ENCODE results near the gene ASTN1.

The ASTN1 gene

GRCh38 chr1:177133977-177134538, 30.5 kb downstream of the ASTN1 start:
- Histone ChIP-seq H3K9ac (ENCODE audit: low read depth in 1 of 2, low read length in 2 of 2) (no peak overlapping the region), H3K4me3 (ENCODE audit: low read length in 2 of 2) (no peak overlapping the region), H3K27me3 (ENCODE audit: control insufficient read depth in 2 of 2, insufficient read depth in 2 of 2, low read length in 2 of 2) (no peaks in the 10 kb centered on the region), H3K27ac (ENCODE audit: low read depth in 2 of 2, low read length in 2 of 2) (no peak overlapping the region), H3K9me3 (ENCODE audit: control insufficient read depth in 2 of 2, low read length in 2 of 2) (no peaks in the 10 kb centered on the region), H3K4me1 (ENCODE audit: control insufficient read depth in 2 of 2, insufficient read depth in 2 of 2, low read length in 2 of 2) (no peaks in the 10 kb centered on the region), H3K36me3 (ENCODE audit: control insufficient read depth in 2 of 2, insufficient read depth in 2 of 2, low read length in 2 of 2) (no peaks in the 10 kb centered on the region)

GRCh38 chr1:177132141-177132540, 32.4 kb downstream of the ASTN1 start:
- Histone ChIP-seq H3K4me3 (ENCODE audit: low read length in 2 of 2) (no peak overlapping the region), H3K9ac (ENCODE audit: low read depth in 1 of 2, low read length in 2 of 2) (no peak overlapping the region), H3K36me3 (ENCODE audit: control insufficient read depth in 2 of 2, insufficient read depth in 2 of 2, low read length in 2 of 2) (no peaks in the 10 kb centered on the region), H3K9me3 (ENCODE audit: control insufficient read depth in 2 of 2, low read length in 2 of 2) (no peaks in the 10 kb centered on the region), H3K27me3 (ENCODE audit: control insufficient read depth in 2 of 2, insufficient read depth in 2 of 2, low read length in 2 of 2) (no peaks in the 10 kb centered on the region), H3K27ac (ENCODE audit: low read depth in 2 of 2, low read length in 2 of 2) (no peak overlapping the region), H3K4me1 (ENCODE audit: control insufficient read depth in 2 of 2, insufficient read depth in 2 of 2, low read length in 2 of 2) (no peaks in the 10 kb centered on the region)

DNA sequence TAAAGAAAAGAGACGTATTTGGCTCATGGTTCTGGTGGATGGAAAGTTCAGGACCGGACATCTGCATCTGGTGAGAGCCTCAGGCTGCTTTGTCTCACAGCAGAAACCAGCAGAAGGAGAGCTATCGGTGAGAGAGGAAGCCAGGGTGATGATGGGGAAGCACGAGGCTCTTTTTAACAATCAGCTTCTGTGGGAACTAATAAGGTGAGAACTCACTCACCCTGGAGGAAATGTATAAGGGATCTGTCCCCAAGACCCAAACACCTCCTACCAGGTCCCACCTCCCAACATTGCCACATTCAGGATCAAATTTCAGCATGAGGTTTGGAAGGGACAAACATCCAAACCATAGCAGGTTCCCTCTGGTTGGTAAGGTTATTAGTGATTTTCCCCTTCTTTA, 32.8 kb downstream of the ASTN1 start:
- Histone ChIP-seq H3K4me3 (ENCODE audit: low read length in 2 of 2) (no peak overlapping the region), H3K9me3 (ENCODE audit: control insufficient read depth in 2 of 2, low read length in 2 of 2) (no peaks in the 10 kb centered on the region), H3K9ac (ENCODE audit: low read depth in 1 of 2, low read length in 2 of 2) (no peak overlapping the region), H3K4me1 (ENCODE audit: control insufficient read depth in 2 of 2, insufficient read depth in 2 of 2, low read length in 2 of 2) (no peaks in the 10 kb centered on the region), H3K36me3 (ENCODE audit: control insufficient read depth in 2 of 2, insufficient read depth in 2 of 2, low read length in 2 of 2) (no peaks in the 10 kb centered on the region), H3K27ac (ENCODE audit: low read depth in 2 of 2, low read length in 2 of 2) (no peak overlapping the region), H3K27me3 (ENCODE audit: control insufficient read depth in 2 of 2, insufficient read depth in 2 of 2, low read length in 2 of 2) (no peaks in the 10 kb centered on the region)

DNA sequence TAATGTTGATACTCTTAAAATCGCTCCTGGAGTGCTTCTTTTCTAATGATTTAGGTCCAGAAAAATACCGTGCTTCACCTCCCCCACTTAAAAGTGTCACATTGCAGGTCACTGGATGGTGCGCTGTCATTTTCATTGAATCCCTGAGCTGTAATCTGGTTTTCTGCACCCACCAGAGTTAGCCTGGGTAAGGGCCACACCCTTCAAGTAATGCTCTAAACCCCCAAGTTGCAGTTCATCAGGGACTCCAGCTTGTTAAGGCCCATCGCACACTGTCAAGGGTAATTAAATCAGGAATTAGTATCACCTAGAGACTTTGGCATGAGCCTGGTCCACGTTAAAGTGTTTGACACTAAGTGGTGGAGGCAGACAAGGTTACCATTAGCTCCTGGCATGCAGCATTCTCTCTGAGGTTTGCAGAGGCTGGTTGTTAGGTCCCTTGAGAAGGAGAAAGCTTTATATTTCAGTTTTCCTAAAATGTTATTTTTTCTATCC, 34.0 kb downstream of the ASTN1 start:
- Histone ChIP-seq H3K27ac (ENCODE audit: low read depth in 2 of 2, low read length in 2 of 2) (no peak overlapping the region), H3K4me1 (ENCODE audit: control insufficient read depth in 2 of 2, insufficient read depth in 2 of 2, low read length in 2 of 2) (no peaks in the 10 kb centered on the region), H3K27me3 (ENCODE audit: control insufficient read depth in 2 of 2, insufficient read depth in 2 of 2, low read length in 2 of 2) (no peaks in the 10 kb centered on the region), H3K9me3 (ENCODE audit: control insufficient read depth in 2 of 2, low read length in 2 of 2) (no peaks in the 10 kb centered on the region), H3K36me3 (ENCODE audit: control insufficient read depth in 2 of 2, insufficient read depth in 2 of 2, low read length in 2 of 2) (no peaks in the 10 kb centered on the region), H3K9ac (ENCODE audit: low read depth in 1 of 2, low read length in 2 of 2) (no peak overlapping the region), H3K4me3 (ENCODE audit: low read length in 2 of 2) (no peak overlapping the region)

DNA sequence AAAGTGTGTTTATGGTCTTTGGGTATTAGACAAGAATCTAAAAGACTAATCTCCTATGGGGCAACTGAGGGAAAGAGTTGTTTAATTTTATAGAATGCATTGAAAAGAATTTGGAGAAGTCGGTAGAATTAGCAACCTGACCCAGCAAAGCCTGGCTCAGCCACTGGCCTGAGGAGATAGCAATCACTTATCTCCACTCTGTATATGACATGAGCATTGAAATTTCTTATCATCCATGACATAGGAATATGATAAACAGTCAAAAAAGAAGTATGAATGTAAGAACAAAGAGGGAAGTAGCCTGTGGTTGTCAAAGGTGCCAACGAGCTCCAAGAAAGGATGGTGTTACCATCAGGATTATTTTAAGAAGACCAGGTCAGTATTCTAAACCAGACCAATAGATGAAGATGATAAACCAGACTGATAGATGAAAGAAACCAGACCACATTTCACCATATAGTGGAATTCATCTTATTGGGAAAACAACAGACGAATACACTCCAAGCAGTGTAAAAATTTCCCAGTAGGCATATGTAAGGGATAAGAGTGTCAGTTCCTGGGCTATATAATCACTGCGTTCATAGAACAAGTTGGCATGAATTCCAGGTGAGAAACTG, 35.7 kb downstream of the ASTN1 start:
- Histone ChIP-seq H3K9ac (ENCODE audit: low read depth in 1 of 2, low read length in 2 of 2) (no peak overlapping the region), H3K36me3 (ENCODE audit: control insufficient read depth in 2 of 2, insufficient read depth in 2 of 2, low read length in 2 of 2) (no peaks in the 10 kb centered on the region), H3K9me3 (ENCODE audit: control insufficient read depth in 2 of 2, low read length in 2 of 2) (no peaks in the 10 kb centered on the region), H3K4me1 (ENCODE audit: control insufficient read depth in 2 of 2, insufficient read depth in 2 of 2, low read length in 2 of 2) (no peaks in the 10 kb centered on the region), H3K27ac (ENCODE audit: low read depth in 2 of 2, low read length in 2 of 2) (no peak overlapping the region), H3K27me3 (ENCODE audit: control insufficient read depth in 2 of 2, insufficient read depth in 2 of 2, low read length in 2 of 2) (no peaks in the 10 kb centered on the region), H3K4me3 (ENCODE audit: low read length in 2 of 2) (no peak overlapping the region)

DNA sequence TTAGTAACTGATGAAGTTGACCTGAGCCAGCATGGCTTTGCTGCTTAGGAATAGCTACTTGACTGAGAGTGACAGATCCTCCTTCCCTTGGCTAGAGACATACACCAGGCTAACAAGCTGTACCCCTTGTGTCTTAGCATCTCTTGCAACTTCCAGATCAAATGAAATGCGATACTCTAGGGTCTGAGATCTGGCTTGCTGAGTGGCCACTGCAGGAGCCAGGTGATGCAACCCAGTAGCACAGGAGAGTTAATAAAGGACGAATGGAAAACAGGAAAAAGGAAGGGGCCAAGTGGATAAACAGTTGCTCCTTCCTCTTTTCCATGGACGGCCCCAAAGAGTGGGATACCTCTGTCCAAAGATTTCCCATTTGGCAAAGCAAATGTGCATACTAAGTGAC, 38.2 kb downstream of the ASTN1 start:
- Histone ChIP-seq H3K9ac (ENCODE audit: low read depth in 1 of 2, low read length in 2 of 2) (no peak overlapping the region), H3K36me3 (ENCODE audit: control insufficient read depth in 2 of 2, insufficient read depth in 2 of 2, low read length in 2 of 2) (no peaks in the 10 kb centered on the region), H3K4me1 (ENCODE audit: control insufficient read depth in 2 of 2, insufficient read depth in 2 of 2, low read length in 2 of 2) (no peaks in the 10 kb centered on the region), H3K27ac (ENCODE audit: low read depth in 2 of 2, low read length in 2 of 2) (no peak overlapping the region), H3K9me3 (ENCODE audit: control insufficient read depth in 2 of 2, low read length in 2 of 2) (no peaks in the 10 kb centered on the region), H3K4me3 (ENCODE audit: low read length in 2 of 2) (no peak overlapping the region), H3K27me3 (ENCODE audit: control insufficient read depth in 2 of 2, insufficient read depth in 2 of 2, low read length in 2 of 2) (no peaks in the 10 kb centered on the region)

GRCh38 chr1:177124577-177125278, 39.8 kb downstream of the ASTN1 start:
- Histone ChIP-seq H3K9me3 (ENCODE audit: control insufficient read depth in 2 of 2, low read length in 2 of 2) (no peaks in the 10 kb centered on the region), H3K27me3 (ENCODE audit: control insufficient read depth in 2 of 2, insufficient read depth in 2 of 2, low read length in 2 of 2) (no peaks in the 10 kb centered on the region), H3K9ac (ENCODE audit: low read depth in 1 of 2, low read length in 2 of 2) (no peak overlapping the region), H3K4me1 (ENCODE audit: control insufficient read depth in 2 of 2, insufficient read depth in 2 of 2, low read length in 2 of 2) (no peaks in the 10 kb centered on the region), H3K27ac (ENCODE audit: low read depth in 2 of 2, low read length in 2 of 2) (no peak overlapping the region), H3K36me3 (ENCODE audit: control insufficient read depth in 2 of 2, insufficient read depth in 2 of 2, low read length in 2 of 2) (no peaks in the 10 kb centered on the region), H3K4me3 (ENCODE audit: low read length in 2 of 2) (no peak overlapping the region)

GRCh38 chr1:177122461-177123251, 41.9 kb downstream of the ASTN1 start:
- H3K27ac ChIP-seq (ENCODE audit: low read depth in 2 of 2, low read length in 2 of 2) = no peak overlapping the region
- H3K4me1 ChIP-seq (ENCODE audit: control insufficient read depth in 2 of 2, insufficient read depth in 2 of 2, low read length in 2 of 2) = no peaks in the 10 kb centered on the region
- no peaks in the 10 kb centered on the region for H3K36me3 ChIP-seq (ENCODE audit: control insufficient read depth in 2 of 2, insufficient read depth in 2 of 2, low read length in 2 of 2)
- no peaks in the 10 kb centered on the region for H3K9me3 ChIP-seq (ENCODE audit: control insufficient read depth in 2 of 2, low read length in 2 of 2)
- no peaks in the 10 kb centered on the region for H3K27me3 ChIP-seq (ENCODE audit: control insufficient read depth in 2 of 2, insufficient read depth in 2 of 2, low read length in 2 of 2)
- H3K4me3 ChIP-seq (ENCODE audit: low read length in 2 of 2) = no peak overlapping the region
- no peak overlapping the region for H3K9ac ChIP-seq (ENCODE audit: low read depth in 1 of 2, low read length in 2 of 2)

DNA sequence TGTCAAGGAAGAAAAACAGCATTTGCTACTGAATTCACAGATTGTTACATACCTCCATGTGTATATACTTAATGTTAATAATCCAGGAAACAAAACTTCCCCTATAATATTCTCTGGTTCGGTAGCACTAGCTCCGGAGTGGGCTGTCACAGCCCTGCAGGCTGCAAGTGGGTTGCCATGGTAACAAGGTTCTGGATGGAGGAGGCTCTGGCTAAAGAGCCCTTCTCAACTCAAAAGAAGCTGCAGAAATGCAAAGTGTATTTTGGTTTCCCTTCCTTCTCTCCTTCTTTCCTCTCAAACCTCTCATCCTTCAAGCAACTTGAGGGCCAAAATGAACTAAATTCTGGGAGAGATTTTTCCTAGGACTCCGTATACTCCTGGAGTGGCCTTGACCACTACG, 45.2 kb downstream of the ASTN1 start:
- H3K36me3 ChIP-seq (ENCODE audit: control insufficient read depth in 2 of 2, insufficient read depth in 2 of 2, low read length in 2 of 2) = no peaks in the 10 kb centered on the region
- no peaks in the 10 kb centered on the region for H3K27me3 ChIP-seq (ENCODE audit: control insufficient read depth in 2 of 2, insufficient read depth in 2 of 2, low read length in 2 of 2)
- H3K27ac ChIP-seq (ENCODE audit: low read depth in 2 of 2, low read length in 2 of 2) = no peak overlapping the region
- no peaks in the 10 kb centered on the region for H3K4me1 ChIP-seq (ENCODE audit: control insufficient read depth in 2 of 2, insufficient read depth in 2 of 2, low read length in 2 of 2)
- H3K9ac ChIP-seq (ENCODE audit: low read depth in 1 of 2, low read length in 2 of 2) = no peak overlapping the region
- H3K4me3 ChIP-seq (ENCODE audit: low read length in 2 of 2) = no peak overlapping the region
- H3K9me3 ChIP-seq (ENCODE audit: control insufficient read depth in 2 of 2, low read length in 2 of 2) = no peaks in the 10 kb centered on the region

DNA sequence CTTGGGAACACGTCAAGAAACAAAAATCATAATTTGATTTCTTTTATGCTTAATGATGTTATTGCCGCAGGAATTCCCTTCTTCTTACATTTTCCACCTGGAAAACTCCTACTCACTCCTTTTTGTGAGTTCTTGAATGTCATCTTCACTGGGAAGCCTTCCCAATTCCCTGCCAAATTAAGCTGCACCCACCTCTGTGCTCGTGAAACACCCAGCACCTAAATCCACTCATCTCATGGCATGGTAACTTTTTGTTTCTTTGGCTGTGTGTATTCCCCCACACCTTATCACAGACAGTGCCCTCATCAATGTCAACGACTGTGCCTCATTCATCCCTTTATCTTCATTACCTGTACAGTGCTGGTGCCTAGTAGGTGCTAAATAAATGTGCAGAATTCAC, 45.6 kb downstream of the ASTN1 start:
- H3K9me3 ChIP-seq (ENCODE audit: control insufficient read depth in 2 of 2, low read length in 2 of 2) = no peaks in the 10 kb centered on the region
- no peak overlapping the region for H3K27ac ChIP-seq (ENCODE audit: low read depth in 2 of 2, low read length in 2 of 2)
- no peak overlapping the region for H3K4me3 ChIP-seq (ENCODE audit: low read length in 2 of 2)

More for the DNA sequence above, 45.6 kb downstream of the ASTN1 start:
- Histone ChIP-seq H3K4me1 (ENCODE audit: control insufficient read depth in 2 of 2, insufficient read depth in 2 of 2, low read length in 2 of 2) (no peaks in the 10 kb centered on the region), H3K36me3 (ENCODE audit: control insufficient read depth in 2 of 2, insufficient read depth in 2 of 2, low read length in 2 of 2) (no peaks in the 10 kb centered on the region), H3K27me3 (ENCODE audit: control insufficient read depth in 2 of 2, insufficient read depth in 2 of 2, low read length in 2 of 2) (no peaks in the 10 kb centered on the region), H3K9ac (ENCODE audit: low read depth in 1 of 2, low read length in 2 of 2) (no peak overlapping the region)

Measured in mucosa of rectum (tissue), 2 donors.